Esophagus muscularis mucosa (tissue), 3 donors: ENCODE measurements around the gene CEP57.

ENCODE experiments used
- CTCF ChIP-seq, 3 experiments: fragments of 200-600 bp in 2 of 3; fragments of 450-650 bp in 1 of 3; sonication (generic) in 2 of 3; IDR thresholded peaks; one replicate each; pipeline ENCODE4 v1.5.1; 2017 to 2019; ENCODE audit warnings: antibody characterized with exemption in 3 of 3, mild to moderate bottlenecking in 2 of 3, moderate library complexity in 1 of 3
- POLR2A ChIP-seq: fragments of 450-650 bp; IDR thresholded peaks from one replicate; pipeline ENCODE4 v1.6.1; 2017; ENCODE audit warnings: antibody characterized with exemption, moderate library complexity, mild to moderate bottlenecking, low read depth

- TF ChIP-seq CTCF (IDR thresholded peaks at IDR 0.05) (no peak), POLR2A (no peak)
Measured at GRCh38 chr11:95796501-95796900, 6.2 kb downstream of the CEP57 start.
